Raji (cell line): Measurements from ENCODE around the gene FLYWCH2.

Experiments
- POLR2A ChIP-seq: IDR thresholded peaks from 2 replicates; pipeline ENCODE4 v1.6.1; 2011; ENCODE audit warnings: low read depth, low read length, control low read depth; ENCODE audit not compliant: insufficient read depth

The FLYWCH2 gene

GRCh38 chr16:2896480-2897010 is 13.5 kb downstream of the FLYWCH2 start:
- no peak for TF ChIP-seq POLR2A

- no peak for TF ChIP-seq POLR2A
Observed at GRCh38 chr16:2897110-2897509, 14.1 kb downstream of the FLYWCH2 start.

- no peak for TF ChIP-seq POLR2A
Observed at GRCh38 chr16:2898831-2899563, 16.0 kb downstream of the FLYWCH2 start.

- no peak for TF ChIP-seq POLR2A
Observed at GRCh38 chr16:2899564-2900072, 16.6 kb downstream of the FLYWCH2 start.

- no peak for TF ChIP-seq POLR2A
Observed at GRCh38 chr16:2900526-2901075, 17.6 kb downstream of the FLYWCH2 start.

- no peak for TF ChIP-seq POLR2A
Observed at GRCh38 chr16:2902337-2903130, 19.5 kb downstream of the FLYWCH2 start.

GRCh38 chr16:2904100-2904921 is 21.3 kb downstream of the FLYWCH2 start:
- TF ChIP-seq POLR2A = peak; percentile 49

- TF ChIP-seq POLR2A = no peak
Observed at GRCh38 chr16:2904922-2905240, 21.9 kb downstream of the FLYWCH2 start.

GRCh38 chr16:2905241-2905987 is 22.4 kb downstream of the FLYWCH2 start:
- TF ChIP-seq POLR2A = peak; percentile 91

GRCh38 chr16:2905988-2906387 is 23.0 kb downstream of the FLYWCH2 start:
- TF ChIP-seq POLR2A = no peak

GRCh38 chr16:2910441-2910969 is 27.5 kb downstream of the FLYWCH2 start:
- no peak for TF ChIP-seq POLR2A

- peak; percentile 73 for TF ChIP-seq POLR2A
Observed at GRCh38 chr16:2911638-2912329, 28.8 kb downstream of the FLYWCH2 start, which contains the start of gene FLYWCH1. FLYWCH1 (plus strand) TSS chr16:2911931; CDS start chr16:2929686, 17,755 bp downstream.
